LNCaP clone FGC (cell line): ENCODE measurements around the gene CNDP2.

Experiments used
- DNase-seq: peaks from one replicate; pipeline ENCODE4 v3.0.0-alpha.2; 2011; ENCODE audit warnings: low read depth
- H3K4me3 ChIP-seq: 2 replicates; pipeline ENCODE4 v1.5.1; 2011; ENCODE audit warnings: mild to moderate bottlenecking, low read depth, low read length, control low read depth
- CTCF ChIP-seq: IDR thresholded peaks from 2 replicates; pipeline ENCODE4 v1.5.1; 2012; ENCODE audit warnings: mild to moderate bottlenecking; ENCODE audit not compliant: control insufficient read depth, insufficient read depth; ENCODE audit errors: extremely low read depth

The CNDP2 gene

GRCh38 chr18:74506448-74507084 lies 10.4 kb downstream of the CNDP2 start:
- no peak for TF ChIP-seq CTCF

GRCh38 chr18:74507097-74507881 lies 11.1 kb downstream of the CNDP2 start:
- H3K4me3 ChIP-seq: no peak overlapping the region
- no peak for TF ChIP-seq CTCF
- no peak for DNase-seq

More at GRCh38 chr18:74506448-74507084, 10.4 kb downstream of the CNDP2 start:
- DNase-seq: no peak
- H3K4me3 ChIP-seq: no peak overlapping the region

- no peak for DNase-seq
- no peak overlapping the region for H3K4me3 ChIP-seq
- no peak for TF ChIP-seq CTCF
These were observed 11.8 kb downstream of the CNDP2 start for GRCh38 chr18:74507927-74508326.

GRCh38 chr18:74508366-74508765 lies 12.2 kb downstream of the CNDP2 start:
- no peak for TF ChIP-seq CTCF
- no peak for DNase-seq
- H3K4me3 ChIP-seq: no peak overlapping the region

GRCh38 chr18:74508821-74509225 lies 12.7 kb downstream of the CNDP2 start:
- DNase-seq: no peak
- TF ChIP-seq CTCF: no peak
- H3K4me3 ChIP-seq: no peak overlapping the region

- no peak for DNase-seq
- H3K4me3 ChIP-seq: no peak overlapping the region
- TF ChIP-seq CTCF: no peak
These were observed 13.9 kb downstream of the CNDP2 start for GRCh38 chr18:74509856-74510769.
